Measurements from ENCODE around the gene IL21R.

DNA sequence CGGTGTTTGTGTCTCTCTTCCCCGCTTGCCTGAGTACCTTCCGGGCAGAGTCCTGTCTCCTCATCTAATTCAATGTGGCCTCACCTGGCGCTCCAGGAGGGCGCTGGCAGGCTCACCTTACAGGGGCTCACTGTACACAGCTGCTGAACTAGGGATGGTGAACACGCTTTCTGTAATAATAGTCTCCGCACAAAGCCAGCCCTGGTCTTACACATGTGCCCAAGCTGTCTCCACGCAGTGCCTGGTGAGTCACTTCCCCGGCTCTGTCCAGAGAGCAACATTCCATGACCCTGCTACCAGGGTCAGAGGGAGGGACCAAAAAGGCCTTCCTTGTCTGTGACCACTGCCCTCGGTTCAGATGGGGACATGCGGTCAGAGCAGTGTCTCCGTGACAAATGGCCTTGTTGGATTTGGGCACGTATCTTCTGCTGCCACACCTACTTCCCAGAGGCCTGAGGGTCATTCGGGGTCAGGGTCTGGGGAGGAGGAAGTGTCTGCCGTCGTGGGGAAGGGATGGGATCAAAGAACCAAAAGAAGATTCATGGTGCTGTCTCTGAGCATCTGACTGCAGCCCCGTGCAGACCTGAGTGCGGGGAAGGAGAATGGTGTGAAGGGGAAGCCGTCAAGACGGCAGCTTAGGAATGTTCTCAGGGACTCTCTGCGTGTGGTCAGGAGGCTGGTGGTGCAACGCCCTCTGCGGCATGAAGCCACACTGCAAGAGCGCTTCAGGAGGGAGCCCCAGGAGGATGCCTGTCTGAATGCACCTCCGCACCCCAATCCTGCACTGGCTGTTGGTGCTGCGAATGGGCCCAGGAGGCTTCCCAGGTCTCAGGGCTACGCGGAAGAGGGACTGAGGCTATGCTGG is 68.8 kb downstream of the IL21R start:
- no peak for TF ChIP-seq POLR2A (IDR thresholded peaks at IDR 0.05)
- TF ChIP-seq, protein P1, sequence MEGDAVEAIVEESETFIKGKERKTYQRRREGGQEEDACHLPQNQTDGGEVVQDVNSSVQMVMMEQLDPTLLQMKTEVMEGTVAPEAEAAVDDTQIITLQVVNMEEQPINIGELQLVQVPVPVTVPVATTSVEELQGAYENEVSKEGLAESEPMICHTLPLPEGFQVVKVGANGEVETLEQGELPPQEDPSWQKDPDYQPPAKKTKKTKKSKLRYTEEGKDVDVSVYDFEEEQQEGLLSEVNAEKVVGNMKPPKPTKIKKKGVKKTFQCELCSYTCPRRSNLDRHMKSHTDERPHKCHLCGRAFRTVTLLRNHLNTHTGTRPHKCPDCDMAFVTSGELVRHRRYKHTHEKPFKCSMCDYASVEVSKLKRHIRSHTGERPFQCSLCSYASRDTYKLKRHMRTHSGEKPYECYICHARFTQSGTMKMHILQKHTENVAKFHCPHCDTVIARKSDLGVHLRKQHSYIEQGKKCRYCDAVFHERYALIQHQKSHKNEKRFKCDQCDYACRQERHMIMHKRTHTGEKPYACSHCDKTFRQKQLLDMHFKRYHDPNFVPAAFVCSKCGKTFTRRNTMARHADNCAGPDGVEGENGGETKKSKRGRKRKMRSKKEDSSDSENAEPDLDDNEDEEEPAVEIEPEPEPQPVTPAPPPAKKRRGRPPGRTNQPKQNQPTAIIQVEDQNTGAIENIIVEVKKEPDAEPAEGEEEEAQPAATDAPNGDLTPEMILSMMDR (IDR thresholded peaks at IDR 0.05), result no peak
